Measurements from ENCODE around the gene CFAP74.

Gene CFAP74

DNA sequence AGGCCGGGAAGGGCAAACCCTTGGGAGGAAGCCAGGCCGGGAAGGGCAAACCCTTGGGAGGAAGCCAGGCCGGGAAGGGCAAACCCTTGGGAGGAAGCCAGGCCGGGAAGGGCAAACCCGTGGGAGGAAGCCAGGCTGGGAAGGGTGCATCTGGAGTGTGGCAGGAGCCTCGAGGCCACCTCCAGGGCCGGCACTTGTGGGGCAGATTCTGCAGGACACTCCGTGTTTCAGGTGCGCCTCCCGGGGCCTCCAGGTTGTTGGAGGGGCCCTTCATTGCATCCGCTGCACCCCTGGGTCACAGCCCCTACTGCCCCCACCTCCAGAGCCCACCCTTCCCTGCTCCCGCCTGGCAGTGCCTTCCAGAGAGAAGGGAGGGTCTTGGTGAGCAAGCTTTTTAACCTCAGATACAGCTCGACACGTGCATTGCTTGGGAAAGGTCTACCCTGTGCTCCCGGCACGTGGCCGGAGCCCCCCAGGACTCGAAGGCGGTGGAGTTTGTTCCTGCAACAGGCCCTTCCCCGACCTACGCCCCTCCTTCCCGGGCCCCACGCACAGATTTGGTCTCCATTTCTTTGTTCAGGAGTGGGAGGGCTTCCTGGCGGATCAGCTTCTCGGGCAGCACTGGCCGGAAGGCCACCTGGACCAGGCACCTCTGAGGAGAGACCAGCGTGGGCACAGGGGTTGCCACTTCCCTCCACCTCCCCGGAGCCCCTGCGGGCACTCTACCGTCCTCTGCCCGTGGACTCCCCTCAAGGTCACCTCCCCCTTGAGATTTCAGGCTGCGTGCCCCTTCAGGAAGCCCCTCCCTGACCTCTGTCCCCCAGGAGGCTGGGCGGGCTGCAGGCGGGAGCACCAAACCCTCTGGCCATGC is 75.1 kb downstream of the CFAP74 start:
- no peak for DNase-seq (ENCODE audit: low spot score)

DNA sequence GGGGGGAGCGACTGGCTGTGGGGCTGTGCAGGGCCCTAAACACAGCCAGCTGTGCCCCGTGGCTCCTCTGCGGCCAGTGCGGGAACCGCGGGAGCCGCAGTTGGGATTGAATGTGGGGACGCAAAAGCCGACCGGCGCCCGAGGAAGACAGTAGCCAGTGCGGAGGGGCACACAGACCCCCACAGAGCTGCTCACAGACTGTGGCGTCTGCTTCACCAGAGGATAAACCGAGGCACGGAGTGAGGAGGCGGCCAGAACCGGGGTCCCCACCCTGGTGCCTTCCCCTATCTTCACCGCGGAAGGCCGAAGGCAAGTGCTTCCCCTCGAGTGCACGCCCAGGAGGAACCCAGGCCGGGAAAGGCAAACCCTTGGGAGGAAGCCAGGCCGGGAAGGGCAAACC is 75.8 kb downstream of the CFAP74 start:
- DNase-seq (ENCODE audit: low spot score): no peak

DNA sequence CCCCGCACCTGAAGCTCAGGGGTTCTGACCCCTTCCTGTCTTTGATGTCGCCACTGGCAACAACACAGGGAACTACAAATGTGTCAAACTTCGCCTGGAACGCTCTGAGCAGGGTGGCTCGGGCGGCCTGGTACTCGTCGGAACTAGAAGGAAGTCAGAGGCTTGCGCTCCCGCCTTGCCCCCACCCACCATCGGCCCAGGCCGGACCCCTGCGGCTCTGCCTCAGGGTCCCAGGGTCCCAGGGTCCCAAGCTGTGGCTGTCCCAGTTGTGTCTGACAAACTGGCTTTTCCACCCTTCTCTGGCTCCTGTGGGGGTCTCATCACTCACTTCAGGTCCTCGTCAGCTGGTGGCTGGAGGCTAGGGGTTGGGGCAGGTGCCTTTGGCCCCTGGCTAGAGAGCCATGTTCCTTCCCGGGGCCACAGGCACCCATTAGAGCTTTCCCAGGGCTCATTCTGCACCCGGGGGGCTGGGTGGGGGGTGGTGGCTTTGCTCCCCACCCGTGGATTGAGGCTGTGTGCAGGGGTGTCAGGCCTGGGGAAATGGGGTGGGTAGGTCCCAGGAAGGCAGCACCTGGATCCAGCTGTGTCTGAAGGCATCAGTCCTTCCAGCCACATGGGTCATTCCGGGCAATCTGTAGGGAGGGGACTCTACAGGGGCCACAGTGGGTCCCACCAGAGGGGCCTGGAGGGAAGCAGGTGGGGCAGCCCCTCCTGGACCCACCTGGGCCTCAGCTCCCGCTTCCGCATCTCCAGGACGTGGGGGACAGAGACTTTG is 76.5 kb downstream of the CFAP74 start:
- no peak for DNase-seq (ENCODE audit: low spot score)

DNA sequence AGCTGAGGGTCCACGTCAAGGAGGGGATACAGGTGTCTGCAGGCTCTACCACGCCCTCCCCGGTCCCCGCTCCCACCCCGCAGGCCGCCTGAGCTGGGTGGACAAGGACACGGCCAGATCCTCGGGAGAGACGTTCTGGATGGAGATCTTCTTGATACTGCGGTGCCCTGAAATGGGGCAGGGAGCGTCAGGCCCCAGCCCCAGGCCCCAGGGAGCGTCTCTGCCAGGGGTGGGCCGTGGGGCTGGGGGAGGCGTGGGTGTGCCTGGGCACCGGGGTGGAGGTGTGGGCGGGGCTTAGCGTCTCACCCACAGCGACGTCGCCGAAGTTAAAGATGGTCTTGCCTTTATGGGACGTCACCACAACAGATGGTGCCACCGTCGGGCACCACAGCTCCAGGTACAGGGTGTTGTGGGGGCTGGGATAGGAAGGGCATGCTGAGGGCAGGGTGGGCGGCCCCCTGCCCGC is 77.2 kb downstream of the CFAP74 start:
- DNase-seq (ENCODE audit: low spot score): no peak

DNA sequence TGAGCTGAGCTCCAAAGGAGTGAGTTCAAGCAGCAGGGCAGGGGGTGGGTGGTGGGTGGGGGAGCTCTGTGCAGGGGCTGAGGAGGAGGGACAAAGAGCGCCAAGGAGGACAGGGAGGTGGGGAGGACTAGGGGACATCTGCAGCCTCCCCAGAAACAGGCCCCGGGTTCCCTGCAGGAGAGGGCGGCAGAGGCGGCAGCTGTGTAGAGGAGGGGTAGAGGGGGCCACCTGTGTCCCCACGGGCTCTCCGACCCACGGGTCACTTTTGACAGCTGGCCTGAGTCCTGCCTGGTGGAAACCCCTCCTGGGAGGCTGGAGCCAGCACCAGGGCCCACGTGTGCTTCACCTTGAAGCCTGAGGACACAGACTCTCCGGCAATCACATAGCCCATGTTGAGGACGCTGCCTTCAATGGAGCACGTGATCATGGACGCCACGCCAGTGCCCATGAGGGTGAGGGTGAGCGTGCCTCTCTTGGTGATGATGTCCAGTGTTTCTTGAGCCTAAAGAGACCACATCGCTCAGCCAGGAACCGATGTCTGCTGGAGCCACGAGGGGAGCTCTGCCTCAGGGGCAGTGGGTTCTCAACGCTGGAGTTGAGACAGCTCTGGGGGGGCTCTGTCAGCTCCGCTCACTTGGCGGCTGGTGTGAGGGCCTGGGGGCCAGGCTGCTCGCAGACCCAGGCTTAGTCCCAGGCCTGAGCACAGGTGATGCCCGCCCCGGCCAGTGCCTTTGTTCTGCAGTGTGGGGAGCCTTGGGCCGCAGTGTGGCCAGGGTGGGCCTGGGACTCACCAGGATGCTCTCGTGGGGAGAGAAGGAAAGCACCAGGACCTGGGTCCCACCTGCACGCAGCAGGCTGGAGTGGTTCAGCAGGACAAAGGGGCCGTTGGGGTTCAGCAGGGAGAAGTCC is 77.9 kb downstream of the CFAP74 start:
- no peak for DNase-seq (ENCODE audit: low spot score)

DNA sequence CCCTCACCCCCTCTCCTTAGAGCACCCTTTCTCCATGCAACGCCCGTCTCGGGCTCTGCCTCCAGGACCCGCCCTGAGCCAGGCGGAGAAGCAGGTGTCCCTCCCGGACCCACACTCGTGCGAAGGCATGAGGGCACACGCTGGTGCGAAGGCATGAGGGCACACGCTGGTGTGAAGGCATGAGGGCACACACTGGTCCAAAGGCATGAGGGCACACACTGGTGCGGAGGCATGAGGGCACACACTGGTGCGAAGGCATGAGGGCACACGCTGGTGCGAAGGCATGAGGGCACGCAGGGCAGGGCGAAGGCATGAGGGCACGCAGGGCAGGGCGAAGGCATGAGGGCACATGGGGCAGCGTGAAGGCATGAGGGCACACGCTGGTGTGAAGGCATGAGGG is 78.7 kb downstream of the CFAP74 start:
- no peak for DNase-seq (ENCODE audit: low spot score)

DNA sequence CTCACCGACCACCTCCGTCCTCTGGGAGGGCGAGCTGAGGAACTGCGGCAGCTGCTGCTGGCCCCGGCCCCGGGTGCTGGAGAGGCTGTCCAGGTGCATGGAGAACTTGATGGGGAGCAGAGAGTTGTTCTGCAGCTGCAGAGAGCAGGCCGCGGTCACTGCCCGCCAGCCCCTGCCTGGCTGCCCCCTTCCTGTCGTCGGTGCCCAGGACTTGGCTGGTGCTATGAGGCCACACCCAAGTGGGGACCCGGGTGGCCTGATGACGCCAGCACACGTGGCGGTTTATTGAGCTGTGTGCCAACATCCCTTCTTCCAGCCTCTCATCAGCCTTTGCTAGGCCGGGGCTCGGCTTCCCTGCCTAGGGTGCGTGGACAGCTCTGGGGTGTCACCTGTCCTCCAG is 79.2 kb downstream of the CFAP74 start:
- DNase-seq (ENCODE audit: low spot score): no peak

DNA sequence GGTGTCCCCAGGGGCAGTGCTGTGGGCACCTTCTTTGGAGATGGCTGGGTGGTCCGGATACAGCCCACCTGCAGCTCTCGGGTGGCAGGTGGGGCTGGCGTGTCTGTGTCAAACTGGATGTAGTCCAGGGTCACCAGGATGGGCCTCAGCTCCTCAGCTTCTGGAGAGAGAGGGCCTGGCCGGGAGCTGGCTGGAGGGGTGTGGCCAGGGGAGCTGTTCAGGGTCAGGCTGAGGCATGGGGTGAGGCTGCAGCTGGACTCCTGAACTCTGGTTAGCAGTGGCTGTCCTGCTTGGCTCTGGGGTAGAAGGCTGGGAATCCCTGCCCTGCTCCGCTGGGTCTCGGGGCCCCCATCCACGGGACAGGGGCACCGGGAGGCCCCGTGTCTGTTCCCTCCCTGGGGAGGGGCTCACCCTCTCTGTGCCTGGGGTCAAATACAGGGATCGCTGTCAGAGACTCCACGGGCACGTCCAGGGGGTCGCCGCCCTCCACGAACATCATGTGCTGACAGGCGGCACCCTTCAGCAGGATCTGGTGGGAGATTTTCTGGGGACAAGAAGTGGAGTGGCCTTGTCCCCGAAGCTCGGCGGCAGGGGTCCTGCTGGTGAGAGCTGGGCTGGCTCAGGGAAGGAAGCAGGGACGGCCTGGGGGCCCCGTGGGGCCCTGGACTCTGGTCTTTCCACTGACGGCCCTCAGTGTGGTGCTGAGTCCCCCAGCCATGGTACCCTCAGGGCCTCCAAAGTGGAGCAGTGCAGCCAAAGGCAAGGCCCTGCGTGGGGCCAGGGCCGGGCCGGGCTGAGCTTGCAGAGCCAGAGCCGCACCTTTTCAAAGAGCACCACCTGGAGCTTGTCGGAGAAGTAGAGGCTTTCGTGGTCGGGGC is 80.4 kb downstream of the CFAP74 start:
- no peak for DNase-seq (ENCODE audit: low spot score)

DNA sequence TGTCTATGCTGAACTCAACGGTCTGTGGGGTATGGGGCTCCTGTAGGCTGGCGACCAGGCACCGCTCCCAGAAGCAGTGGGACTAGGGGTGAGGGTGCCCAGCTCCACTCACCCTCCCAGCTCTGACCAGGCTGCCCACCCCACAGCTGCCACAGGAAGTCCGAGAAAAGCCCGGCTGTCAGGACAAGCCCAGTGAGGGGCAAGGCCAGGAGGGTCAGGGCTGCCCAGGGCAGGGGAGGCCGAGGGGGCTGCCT is 81.0 kb downstream of the CFAP74 start:
- no peak for DNase-seq (ENCODE audit: low spot score)

DNA sequence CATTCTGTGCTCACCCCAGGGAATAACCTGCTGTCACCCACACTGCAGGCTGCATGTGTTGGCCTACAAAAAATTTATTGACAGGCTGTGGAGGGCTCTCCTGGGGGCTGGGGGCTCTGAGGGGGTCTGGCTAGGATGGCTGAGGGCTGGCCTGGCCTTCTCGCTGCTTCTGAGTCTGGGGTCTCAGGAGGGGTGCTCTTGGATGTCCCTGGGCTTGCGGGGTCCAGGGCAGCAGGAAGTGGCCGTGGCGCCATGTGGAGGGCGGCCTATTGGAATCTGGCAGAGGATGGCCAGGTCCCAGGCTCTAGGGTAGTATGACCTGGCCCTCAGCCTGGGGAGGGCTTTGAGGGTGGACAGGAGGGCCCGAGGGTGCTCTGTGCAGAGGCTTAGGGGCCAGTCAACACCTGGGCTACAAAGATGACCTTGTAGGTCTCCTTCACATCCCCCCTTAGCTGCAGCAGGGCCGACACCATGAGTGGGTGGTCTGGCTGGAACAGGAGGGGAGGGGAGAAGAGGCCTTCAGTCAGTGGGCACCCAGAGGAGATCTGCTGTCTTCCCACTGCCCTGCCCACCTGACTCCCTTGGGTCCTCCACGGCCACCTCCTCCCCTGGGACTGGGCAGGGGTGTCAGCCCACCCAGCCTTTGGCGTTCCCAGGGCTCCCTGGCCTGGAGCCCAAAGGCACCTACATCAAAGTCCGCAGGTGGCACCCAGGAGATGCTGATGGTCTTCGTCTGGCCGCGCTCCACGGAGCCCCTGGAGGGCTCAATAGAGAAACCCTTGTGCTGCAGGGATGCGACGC is 81.5 kb downstream of the CFAP74 start:
- DNase-seq (ENCODE audit: low spot score): no peak

DNA sequence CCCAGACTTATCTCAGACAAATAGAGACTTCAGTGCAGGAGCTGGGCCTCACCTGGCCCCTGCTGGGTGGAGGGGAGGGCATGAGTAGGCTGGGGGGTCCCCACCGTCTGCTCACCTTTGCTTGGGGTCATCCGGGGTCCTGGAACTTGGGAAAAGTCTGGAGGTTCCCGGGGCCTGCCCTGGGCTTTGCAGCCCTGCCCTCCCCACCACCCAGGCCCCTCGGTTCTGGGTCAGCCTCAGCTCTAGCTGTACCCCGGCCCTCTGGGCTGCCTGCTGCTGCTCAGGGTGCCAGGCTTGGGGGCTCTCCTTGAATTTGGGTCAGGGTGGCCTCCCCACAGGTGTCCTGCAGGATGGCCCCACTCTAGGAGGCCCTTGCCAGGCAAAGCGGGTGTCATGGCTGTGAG is 82.1 kb downstream of the CFAP74 start:
- no peak for DNase-seq (ENCODE audit: low spot score)

DNA sequence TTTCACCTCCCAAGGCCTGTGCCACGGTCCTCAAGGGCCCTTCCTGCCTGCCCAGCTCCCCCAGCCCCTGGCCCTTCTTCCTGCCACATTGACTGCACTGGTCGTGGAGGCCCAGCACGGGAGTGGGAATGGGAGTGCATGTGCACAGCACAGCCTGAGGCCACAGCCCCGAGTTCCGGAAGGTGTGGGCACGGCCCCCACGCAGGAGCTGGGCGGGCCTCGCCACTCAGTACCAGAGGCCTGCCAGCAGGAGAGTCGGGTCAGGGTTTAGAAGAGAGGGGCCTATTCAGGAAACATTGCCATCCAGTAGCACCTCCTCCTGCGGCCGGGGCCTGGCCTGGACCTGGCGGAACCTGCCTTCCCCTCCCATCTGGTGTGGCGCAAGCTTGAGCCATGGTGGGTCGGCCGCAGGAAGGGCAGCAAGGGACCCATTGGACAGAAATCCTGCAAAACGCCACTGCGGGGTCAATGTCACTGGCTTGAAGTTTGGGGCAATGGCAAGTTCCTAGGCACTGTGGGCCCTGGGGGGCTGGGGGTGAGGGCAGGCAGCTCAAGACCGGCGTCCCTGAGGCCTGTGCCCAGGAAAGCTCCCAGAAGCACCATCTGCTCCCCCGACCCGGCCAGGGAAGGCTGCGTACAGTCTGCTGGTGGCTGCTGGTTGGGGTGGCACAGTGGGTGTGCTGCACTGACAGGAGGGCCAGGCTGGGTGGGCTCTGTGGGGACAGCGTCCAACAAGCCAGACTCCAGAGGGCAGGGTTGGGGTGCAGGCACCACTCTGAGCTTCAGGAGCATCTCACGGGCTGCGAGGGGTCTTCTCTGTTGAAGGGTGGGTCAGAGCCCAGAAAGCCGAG is 82.8 kb downstream of the CFAP74 start:
- no peak for DNase-seq (ENCODE audit: low spot score)

DNA sequence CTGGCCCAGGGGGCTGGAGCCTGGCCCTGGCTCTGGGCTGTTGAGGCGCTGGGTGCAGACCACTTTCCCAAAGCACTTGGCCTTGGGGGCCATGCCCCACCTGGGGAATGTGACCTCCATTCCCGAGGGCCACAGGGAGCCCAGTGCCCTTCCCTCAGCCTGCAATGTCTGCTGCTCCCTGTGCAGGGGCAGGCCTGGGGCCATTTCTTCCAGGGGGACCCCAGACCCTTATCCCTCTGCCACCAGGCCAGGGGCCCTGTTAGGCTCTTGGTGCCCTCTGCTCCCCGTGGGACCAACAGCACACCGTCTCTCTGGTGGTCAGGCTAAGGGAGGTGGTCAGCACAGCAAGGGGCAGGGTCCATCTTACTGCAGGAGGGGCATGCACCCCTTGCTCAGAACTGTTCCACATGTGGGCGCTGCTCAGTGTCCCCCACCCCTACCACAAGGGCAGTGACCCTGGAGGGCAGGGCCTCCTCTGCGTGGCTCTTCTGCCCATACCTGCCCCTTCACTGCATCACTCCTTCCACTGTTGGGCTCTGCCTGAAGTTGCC is 83.5 kb downstream of the CFAP74 start:
- no peak for DNase-seq (ENCODE audit: low spot score)

DNA sequence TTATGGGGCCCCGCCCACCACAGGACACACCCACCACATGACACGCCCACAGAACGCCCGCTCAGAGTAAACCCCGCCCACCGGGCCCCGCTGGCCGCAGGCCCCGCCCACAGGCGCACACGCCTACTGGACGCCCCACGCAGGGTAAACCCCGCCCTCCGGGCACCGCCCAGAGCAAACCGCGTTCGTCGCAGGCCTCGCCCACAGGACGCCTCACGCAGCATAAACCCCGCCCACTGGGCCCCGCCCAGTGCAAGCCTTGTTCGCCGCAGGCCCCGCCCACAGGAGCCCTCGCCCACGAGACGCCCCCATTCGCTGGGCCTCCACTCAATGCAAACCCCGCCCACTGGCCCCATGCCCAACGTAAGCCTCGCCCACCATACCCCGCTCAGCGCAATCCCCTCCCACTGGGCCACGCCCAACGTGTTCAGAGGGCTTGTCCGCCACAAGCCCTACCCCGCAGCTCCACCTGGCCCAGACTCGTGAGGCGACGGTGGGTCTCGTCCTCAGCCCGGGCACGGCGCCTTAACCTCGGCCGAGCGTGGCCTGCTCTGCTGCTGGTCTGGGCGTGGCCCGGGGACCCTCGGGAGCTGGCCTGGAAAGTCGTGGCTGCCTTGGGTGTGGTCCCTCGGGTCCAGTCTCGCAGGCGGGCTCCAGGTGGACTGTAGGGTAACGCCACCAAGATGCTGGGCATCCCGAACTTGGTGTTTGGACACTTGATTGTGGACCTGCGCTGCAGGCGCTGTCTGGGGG is 84.1 kb downstream of the CFAP74 start:
- DNase-seq (ENCODE audit: low spot score): peak; percentile 97

DNA sequence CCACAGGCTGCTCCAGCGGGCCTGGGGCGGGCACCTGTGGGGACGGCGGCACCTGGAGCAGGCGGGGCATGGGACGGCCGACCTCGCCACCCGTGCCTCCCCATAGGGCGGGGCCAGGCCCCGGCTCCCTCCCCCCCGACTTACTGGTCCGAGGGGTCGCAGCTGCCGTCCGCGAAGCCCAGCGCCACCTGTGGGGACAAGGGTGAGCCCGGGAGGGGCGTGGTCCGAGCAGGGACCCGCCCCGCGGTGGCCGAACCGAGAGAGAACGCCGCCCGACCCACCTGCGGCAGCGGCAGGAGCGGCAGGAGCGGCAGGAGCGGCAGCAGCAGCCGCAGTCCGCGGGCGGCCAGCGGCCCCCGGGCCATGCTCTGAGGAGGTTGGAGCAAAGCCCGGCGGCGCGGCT is 84.7 kb downstream of the CFAP74 start, which contains the start of gene TMEM52:
Gene TMEM52 (minus strand): TSS at position 379 of the 403 bp plus-strand sequence. CDS start 14 bp downstream, at position 365.
- no peak for DNase-seq (ENCODE audit: low spot score)

DNA sequence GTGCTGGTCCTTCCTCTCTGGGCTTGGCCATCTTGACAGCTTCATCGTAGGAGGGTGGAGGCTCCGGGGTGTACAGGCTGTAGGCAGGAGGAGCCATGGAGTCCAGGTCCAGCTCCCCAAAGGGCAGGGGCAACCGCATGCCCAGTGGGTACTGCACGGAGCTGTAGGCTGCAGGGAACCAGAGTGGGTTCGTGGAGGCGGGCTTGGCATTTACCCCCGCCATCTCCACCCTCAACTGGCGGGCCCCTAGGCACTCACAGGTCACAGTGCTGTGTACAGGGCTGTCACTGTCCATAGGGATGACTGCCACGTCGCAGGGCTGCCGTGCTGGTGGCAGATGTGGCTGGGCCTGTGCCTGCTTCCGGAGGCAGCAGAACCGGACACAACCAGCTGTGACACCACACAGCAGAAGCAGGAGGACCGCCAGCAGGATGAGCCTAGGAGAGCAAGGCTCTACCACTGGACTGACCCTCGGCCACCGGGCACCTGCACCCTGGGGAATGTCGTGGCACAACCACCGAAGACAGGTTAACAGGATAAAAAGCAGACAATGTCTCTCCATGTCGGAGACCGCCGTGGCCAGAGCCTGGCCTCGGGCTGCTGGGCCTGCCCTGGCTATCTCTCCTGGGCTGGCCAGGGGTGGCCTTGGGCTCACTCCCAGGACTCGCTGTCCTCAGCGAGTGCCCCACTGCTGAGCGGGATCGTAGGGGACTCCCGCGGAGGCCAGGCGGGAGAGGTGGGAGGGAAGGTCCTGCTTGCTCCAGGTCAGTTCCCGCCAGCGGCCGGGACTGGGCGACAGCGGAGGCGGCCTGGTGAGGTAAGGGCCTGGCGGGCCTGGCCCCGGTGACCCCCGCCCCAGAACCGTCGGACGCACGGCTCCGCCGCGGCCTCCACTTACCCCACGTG is 85.3 kb downstream of the CFAP74 start:
- no peak for DNase-seq (ENCODE audit: low spot score)

DNA sequence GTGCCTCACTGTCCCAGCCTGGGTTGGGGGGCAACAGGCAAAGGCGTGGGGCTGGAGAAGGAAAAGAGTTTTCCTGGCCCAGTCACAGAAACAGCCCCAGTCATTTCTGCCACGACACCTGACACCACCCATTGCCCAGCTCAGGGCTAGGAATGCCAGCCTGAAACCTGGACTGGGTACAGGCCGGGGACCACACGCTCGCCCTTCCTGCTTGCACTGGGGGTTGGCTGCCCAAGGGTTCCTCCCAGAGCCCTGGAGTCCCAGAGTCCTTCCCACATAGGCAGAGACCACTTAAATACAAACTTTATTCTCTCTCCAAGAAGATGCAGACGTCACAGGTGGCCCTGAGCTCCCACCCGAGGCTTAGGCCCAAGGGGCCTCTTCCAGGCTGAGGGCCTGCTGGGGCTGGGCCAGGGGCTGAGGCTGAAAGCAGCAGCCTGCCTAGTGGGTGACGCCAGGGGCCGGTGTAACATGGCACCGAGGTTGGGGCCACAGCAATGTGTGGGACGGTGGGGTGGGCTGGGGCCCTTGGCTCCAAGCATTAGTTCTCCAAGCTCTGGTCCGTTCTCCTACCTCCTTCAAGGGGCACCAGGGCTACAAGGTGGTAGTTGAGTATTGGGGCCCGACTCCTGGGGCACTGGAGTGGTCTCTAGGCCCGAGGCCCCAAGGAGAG is 86.1 kb downstream of the CFAP74 start:
- no peak for DNase-seq (ENCODE audit: low spot score)

Data from left forelimb (tissue), 1 donor.